Epidermal melanocyte (primary cell): ENCODE data around the gene GJA5.

Experiments used
- DNase-seq: peaks from one replicate; pipeline ENCODE4 v3.0.0; 2011; ENCODE audit warnings: low spot score; ENCODE audit not compliant: insufficient read length

The GJA5 gene

GRCh38 chr1:147729315-147729714 lies 31.1 kb downstream of the GJA5 start:
- DNase-seq, result no peak

DNA sequence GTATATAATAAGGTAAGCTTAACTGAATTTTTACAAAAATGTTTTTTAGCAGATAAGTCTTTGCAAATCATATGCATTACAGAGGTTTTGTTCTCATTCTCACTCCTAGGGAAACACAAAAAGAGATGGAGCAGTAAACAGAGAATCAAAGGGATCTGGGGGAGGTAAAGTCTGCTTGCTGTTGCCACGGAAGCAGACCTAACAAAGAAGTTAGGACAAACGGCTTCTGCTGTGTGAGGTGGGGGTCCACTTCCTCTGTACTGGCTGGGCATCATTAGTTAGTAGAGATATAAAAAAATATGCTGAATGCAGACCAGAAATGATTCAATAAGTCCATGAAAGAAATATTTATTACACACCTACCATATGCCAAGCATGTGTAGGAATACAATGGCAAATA lies 34.2 kb downstream of the GJA5 start:
- DNase-seq, result no peak

GRCh38 chr1:147725685-147726084 lies 34.7 kb downstream of the GJA5 start:
- no peak for DNase-seq

GRCh38 chr1:147723691-147724323 lies 36.6 kb downstream of the GJA5 start:
- DNase-seq, result no peak

- DNase-seq, result no peak
Measured at GRCh38 chr1:147722124-147722523, 38.3 kb downstream of the GJA5 start.

- no peak for DNase-seq
Measured at GRCh38 chr1:147721716-147722115, 38.7 kb downstream of the GJA5 start.

- DNase-seq, result no peak
Measured at GRCh38 chr1:147720557-147720956, 39.8 kb downstream of the GJA5 start.

GRCh38 chr1:147719711-147720225 lies 40.6 kb downstream of the GJA5 start:
- no peak for DNase-seq

- DNase-seq, result no peak
Measured at GRCh38 chr1:147719029-147719698, 41.2 kb downstream of the GJA5 start.

- DNase-seq, result no peak
Measured at GRCh38 chr1:147717706-147718097, 42.7 kb downstream of the GJA5 start.

GRCh38 chr1:147717051-147717705 lies 43.2 kb downstream of the GJA5 start:
- DNase-seq, result no peak

GRCh38 chr1:147712605-147713004 lies 47.8 kb downstream of the GJA5 start:
- no peak for DNase-seq
